ENCODE measurements around the gene RASA2. TPM values are rescaled to one million over a fixed set of nuclear protein-coding genes. Genes with fewer than 3 reads are reported as not detected.
A peak's percentile ranks its signal among the peaks of the same experiment; 100 is the strongest.

The RASA2 gene
- total RNA-seq, 2 donors from 2014 or later, result 3.3 to 5.1 TPM

DNA sequence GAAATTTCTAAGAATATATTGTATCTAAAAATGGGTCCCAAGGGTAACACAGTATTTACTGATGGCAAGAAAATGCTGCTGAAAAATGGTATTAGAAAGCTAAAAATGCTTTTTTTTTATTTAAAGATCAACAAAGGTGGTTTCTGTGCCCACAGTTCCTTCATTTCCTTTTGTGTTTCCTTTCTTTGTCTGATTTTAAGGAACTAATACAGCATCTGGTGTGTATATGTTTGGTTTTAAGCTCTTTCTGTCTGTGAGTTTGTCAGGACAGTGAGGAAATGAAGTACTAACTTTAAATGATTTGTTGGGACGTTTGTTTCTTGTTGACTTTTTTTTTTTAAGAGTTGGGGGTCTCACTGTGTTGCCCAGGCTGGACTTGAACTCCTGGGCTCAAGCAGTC lies 38.2 kb downstream of the RASA2 start:
- H3K9me3 ChIP-seq, result no peaks in the 10 kb centered on the region
- H3K36me3 ChIP-seq, result no peaks in the 10 kb centered on the region
- no peaks in the 10 kb centered on the region for H3K27me3 ChIP-seq
- peaks cover 0 to 13% of the 10 kb centered on the region in 2 donors for H3K4me1 ChIP-seq
- no peak overlapping the region for H3K27ac ChIP-seq
- no peak overlapping the region for H3K4me3 ChIP-seq
- no peak for DNase-seq (ENCODE audit: low spot score)
- TF ChIP-seq, protein P1, sequence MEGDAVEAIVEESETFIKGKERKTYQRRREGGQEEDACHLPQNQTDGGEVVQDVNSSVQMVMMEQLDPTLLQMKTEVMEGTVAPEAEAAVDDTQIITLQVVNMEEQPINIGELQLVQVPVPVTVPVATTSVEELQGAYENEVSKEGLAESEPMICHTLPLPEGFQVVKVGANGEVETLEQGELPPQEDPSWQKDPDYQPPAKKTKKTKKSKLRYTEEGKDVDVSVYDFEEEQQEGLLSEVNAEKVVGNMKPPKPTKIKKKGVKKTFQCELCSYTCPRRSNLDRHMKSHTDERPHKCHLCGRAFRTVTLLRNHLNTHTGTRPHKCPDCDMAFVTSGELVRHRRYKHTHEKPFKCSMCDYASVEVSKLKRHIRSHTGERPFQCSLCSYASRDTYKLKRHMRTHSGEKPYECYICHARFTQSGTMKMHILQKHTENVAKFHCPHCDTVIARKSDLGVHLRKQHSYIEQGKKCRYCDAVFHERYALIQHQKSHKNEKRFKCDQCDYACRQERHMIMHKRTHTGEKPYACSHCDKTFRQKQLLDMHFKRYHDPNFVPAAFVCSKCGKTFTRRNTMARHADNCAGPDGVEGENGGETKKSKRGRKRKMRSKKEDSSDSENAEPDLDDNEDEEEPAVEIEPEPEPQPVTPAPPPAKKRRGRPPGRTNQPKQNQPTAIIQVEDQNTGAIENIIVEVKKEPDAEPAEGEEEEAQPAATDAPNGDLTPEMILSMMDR (IDR thresholded peaks at IDR 0.05), result no peak

DNA sequence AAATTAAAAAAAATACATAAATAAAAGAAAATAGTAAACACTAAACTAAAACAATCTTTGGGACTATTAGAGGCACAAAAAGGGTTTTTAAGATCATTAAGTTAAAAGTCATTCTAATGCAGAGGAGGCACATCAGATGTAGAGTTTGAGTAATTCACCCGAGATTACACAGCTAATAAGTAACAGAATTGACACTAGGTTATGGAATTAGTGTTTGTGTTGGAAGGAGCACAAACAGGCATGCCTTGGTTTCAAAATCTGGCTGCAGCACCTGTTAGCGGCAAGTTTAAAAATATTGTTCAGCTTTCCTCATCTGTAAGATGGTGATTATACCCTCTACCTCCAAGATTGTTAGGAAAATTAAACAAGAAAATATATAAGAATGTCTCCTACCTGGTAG lies 39.0 kb downstream of the RASA2 start:
- TF ChIP-seq, protein P1 (IDR thresholded peaks at IDR 0.05), result no peak
- Histone ChIP-seq H3K36me3 (no peaks in the 10 kb centered on the region), H3K4me1 (peaks cover 0 to 18% of the 10 kb centered on the region in 2 donors), H3K27me3 (no peaks in the 10 kb centered on the region), H3K9me3 (no peaks in the 10 kb centered on the region), H3K4me3 (no peak overlapping the region), H3K27ac (no peak overlapping the region)
- DNase-seq (ENCODE audit: low spot score), result no peak

DNA sequence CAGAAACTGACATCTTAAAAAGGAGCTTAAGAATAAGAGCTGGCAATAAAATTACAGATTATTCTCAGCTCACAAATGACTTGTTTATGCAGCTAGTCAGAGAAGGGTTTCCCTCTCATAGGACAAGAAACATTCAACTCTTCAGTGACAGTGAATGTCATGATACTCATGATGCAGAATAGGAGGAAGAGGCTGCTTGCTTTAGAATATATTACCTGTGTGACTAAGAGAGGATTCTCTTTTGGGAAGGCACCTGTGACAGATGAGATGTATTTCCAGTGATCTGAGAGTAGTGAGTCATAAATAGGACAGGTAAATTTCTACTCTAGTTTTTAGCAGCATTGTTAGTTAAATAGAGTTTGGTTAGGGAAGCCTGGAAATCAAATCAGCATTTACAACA lies 39.9 kb downstream of the RASA2 start:
- no peaks in the 10 kb centered on the region for H3K9me3 ChIP-seq
- no peaks in the 10 kb centered on the region for H3K27me3 ChIP-seq
- no peak overlapping the region for H3K27ac ChIP-seq
- DNase-seq (ENCODE audit: low spot score), result no peak
- TF ChIP-seq, protein P1 (IDR thresholded peaks at IDR 0.05), result no peak
- H3K36me3 ChIP-seq, result no peaks in the 10 kb centered on the region
- H3K4me3 ChIP-seq, result no peak overlapping the region
- peaks cover 0 to 18% of the 10 kb centered on the region in 2 donors for H3K4me1 ChIP-seq

DNA sequence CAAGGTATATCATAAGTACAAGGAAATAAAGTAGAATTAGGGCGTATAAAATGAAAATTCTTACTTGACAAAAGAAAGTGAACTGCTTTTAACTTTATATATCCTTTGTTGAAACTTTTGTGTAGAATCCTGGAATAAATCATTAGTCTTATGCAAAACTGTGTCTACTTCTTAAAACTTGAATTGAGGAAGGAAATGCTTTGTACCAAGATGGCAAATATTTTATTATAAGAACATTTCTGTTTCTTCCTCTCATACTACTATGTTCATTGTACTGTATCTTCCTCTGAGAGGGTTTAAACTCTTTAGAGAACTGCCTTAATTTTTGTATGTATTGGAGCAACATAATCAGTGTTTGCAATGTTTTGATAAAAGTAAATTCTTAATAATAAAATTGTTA lies 42.0 kb downstream of the RASA2 start:
- DNase-seq (ENCODE audit: low spot score), result no peak
- Histone ChIP-seq H3K4me1 (peaks cover 0 to 18% of the 10 kb centered on the region in 2 donors), H3K36me3 (no peaks in the 10 kb centered on the region), H3K4me3 (no peak overlapping the region), H3K27me3 (no peaks in the 10 kb centered on the region), H3K9me3 (no peaks in the 10 kb centered on the region), H3K27ac (no peak overlapping the region)
- TF ChIP-seq, protein P1 (IDR thresholded peaks at IDR 0.05), result no peak

DNA sequence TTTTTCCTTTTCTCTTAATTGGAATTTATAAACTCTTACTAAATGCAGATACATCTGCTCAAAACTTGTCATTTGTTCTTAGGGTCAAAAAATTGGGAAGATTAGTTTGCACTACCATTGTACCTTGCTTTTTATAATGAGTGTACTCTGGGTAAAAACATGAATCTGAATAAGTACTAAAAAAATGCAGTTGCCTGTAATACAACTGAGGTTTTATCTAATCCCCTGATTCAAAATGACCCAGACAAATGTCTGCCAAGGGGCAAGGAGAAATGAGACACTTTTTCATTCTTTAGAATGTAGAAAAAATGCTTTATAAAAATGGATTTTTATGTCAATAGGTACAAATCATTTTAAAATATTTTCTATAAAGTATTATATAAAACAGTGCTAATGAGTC lies 42.4 kb downstream of the RASA2 start:
- no peak for DNase-seq (ENCODE audit: low spot score)
- Histone ChIP-seq H3K27ac (peak overlapping the region; percentile 4 to 55), H3K36me3 (no peaks in the 10 kb centered on the region), H3K4me1 (peaks cover 0 to 18% of the 10 kb centered on the region in 2 donors), H3K9me3 (no peaks in the 10 kb centered on the region), H3K27me3 (no peaks in the 10 kb centered on the region), H3K4me3 (no peak overlapping the region)
- TF ChIP-seq, protein P1 (IDR thresholded peaks at IDR 0.05), result no peak

DNA sequence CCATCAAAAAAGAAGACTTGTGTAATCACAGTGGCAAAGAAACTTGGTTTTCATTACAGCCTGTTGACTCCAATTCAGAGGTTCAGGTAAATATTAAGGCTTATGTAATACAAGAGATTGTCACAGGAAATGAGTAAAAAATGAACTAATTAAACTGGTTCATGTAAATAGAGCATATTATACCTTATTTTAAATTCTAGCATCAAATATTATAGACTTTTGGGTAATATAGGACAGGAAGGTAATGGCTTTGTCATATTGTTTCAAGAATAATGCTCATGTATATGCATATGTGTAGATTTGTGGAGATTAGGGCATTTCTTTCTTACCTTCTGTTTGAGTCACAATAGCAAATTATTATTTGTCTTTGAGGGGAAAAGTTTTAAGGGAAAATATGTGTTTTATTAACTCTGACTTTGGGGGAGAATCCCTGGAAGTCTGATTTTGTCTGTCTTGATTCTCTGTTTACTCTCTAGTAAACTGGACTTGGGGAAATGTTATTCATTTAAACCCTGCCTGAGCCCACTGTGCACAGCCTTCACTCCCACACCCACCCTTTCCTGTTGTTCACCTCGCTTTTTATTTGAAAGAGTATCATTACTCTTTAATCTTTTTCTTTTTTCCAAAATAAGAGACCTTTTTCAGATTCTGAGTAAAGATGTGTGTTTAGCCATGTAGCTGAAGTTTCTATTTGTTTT lies 43.0 kb downstream of the RASA2 start:
- DNase-seq (ENCODE audit: low spot score), result no peak
- Histone ChIP-seq H3K4me3 (no peak overlapping the region), H3K4me1 (peaks cover 0 to 18% of the 10 kb centered on the region in 2 donors), H3K9me3 (no peaks in the 10 kb centered on the region), H3K36me3 (no peaks in the 10 kb centered on the region), H3K27me3 (no peaks in the 10 kb centered on the region), H3K27ac (peak overlapping the region; percentile 4 to 55)
- TF ChIP-seq, protein P1 (IDR thresholded peaks at IDR 0.05), result no peak

Data from right atrium auricular region (tissue), 2 donors.